GM12878 (cell line): ENCODE data around the gene EPHB2.

ENCODE experiments used
- BCL11A ChIP-seq: IDR thresholded peaks from 2 replicates; pipeline ENCODE4 v1.6.1; 2011; ENCODE audit warnings: low read depth, low read length
- ELK1 ChIP-seq: IDR thresholded peaks from 2 replicates; pipeline ENCODE4 v1.6.1; 2012; ENCODE audit warnings: low read depth, low read length, improper control_type of control experiment
- NFIC ChIP-seq: IDR thresholded peaks from 2 replicates; pipeline ENCODE4 v1.6.1; 2012; ENCODE audit warnings: low read depth, mild to moderate bottlenecking, inconsistent platforms, low read length, moderate library complexity

DNA sequence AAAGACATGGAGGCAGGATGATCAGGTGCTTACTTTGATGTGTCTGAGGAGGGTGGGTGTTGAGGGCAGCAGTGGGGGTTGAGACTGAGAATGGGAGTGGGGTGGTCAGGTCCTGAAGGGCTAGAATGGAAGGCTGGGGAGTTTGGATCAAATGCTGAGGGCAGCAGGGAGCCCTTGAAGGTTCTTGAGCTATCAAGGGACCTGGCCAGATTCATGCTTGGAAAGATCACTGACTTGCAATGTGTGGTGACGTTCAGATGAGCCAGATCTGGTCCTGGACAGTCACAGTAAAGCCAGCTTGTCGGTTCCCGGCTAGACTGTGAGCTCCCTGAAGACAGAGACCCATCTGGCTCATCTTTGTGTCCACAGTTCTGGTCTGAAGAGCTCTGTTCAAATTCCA, 3.8 kb downstream of the EPHB2 start:
- no peak for TF ChIP-seq NFIC
- no peak for TF ChIP-seq BCL11A
- TF ChIP-seq ELK1, result no peak
